ENCODE measurements around the gene SDK1.

DNA sequence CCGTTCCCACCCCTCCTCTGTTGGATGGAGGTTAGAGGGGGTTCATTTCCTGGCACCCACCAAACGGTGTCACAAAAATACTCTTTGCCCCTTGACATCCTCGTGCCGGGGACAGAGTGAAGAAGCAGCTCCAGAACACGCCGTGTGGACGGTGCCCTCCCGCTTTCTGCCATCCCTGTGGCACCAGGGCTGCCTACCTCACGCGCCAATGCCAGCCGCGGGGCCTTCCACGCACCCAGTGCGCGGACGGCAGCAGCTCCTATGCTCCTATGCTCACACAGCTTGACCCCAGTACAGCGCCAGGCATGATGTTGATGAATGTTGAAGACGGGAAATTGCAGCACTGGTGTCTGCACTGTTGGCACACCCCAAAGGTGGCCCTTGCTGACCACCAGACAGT lies 873.8 kb downstream of the SDK1 start:
- TF ChIP-seq ZSCAN18 (tag by site-specific recombination; IDR thresholded peaks at IDR 0.05), result no peak
- no peak for TF ChIP-seq CTCF (tag by site-specific recombination; IDR thresholded peaks at IDR 0.05)
- TF ChIP-seq ZNF529 (tag by site-specific recombination; IDR thresholded peaks at IDR 0.05; ENCODE audit: insufficient replicate concordance), result no peak
- no peak for TF ChIP-seq REST (tag by site-specific recombination; IDR thresholded peaks at IDR 0.05)
- TF ChIP-seq, protein P1, sequence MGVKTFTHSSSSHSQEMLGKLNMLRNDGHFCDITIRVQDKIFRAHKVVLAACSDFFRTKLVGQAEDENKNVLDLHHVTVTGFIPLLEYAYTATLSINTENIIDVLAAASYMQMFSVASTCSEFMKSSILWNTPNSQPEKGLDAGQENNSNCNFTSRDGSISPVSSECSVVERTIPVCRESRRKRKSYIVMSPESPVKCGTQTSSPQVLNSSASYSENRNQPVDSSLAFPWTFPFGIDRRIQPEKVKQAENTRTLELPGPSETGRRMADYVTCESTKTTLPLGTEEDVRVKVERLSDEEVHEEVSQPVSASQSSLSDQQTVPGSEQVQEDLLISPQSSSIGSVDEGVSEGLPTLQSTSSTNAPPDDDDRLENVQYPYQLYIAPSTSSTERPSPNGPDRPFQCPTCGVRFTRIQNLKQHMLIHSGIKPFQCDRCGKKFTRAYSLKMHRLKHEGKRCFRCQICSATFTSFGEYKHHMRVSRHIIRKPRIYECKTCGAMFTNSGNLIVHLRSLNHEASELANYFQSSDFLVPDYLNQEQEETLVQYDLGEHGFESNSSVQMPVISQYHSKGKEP (tag by site-specific recombination; IDR thresholded peaks at IDR 0.05), result no peak
- TF ChIP-seq ZNF239 (tag by site-specific recombination; IDR thresholded peaks at IDR 0.05), result no peak
- no peak for TF ChIP-seq ZFP69B (tag by site-specific recombination; IDR thresholded peaks at IDR 0.05)

Measured in HEK293 (cell line).